ENCODE data around the gene SHROOM2.

SHROOM2 gene

GRCh38 chrX:9948406-9948805 is 162.2 kb downstream of the SHROOM2 start:
- no peak overlapping the region for H3K27ac ChIP-seq (replicated peaks)
- DNase-seq (ENCODE audit: low read depth in 1 of 2, low spot score in 1 of 2), result no peak

GRCh38 chrX:9952300-9952699 is 166.1 kb downstream of the SHROOM2 start:
- Histone ChIP-seq H3K27ac (replicated peaks) (no peak overlapping the region), H3K27me3 (ENCODE audit: insufficient read depth, poor library complexity, severe bottlenecking) (no peaks in the 10 kb centered on the region), H3K4me3 (replicated peaks; ENCODE audit: insufficient read depth, low read length) (no peak overlapping the region)
- DNase-seq (ENCODE audit: low read depth in 1 of 2, low spot score in 1 of 2), result no peak
- TF ChIP-seq, protein P1, sequence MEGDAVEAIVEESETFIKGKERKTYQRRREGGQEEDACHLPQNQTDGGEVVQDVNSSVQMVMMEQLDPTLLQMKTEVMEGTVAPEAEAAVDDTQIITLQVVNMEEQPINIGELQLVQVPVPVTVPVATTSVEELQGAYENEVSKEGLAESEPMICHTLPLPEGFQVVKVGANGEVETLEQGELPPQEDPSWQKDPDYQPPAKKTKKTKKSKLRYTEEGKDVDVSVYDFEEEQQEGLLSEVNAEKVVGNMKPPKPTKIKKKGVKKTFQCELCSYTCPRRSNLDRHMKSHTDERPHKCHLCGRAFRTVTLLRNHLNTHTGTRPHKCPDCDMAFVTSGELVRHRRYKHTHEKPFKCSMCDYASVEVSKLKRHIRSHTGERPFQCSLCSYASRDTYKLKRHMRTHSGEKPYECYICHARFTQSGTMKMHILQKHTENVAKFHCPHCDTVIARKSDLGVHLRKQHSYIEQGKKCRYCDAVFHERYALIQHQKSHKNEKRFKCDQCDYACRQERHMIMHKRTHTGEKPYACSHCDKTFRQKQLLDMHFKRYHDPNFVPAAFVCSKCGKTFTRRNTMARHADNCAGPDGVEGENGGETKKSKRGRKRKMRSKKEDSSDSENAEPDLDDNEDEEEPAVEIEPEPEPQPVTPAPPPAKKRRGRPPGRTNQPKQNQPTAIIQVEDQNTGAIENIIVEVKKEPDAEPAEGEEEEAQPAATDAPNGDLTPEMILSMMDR (IDR thresholded peaks at IDR 0.05; ENCODE audit: insufficient read depth, low read length), result no peak
- no peak for TF ChIP-seq GABPA (IDR thresholded peaks at IDR 0.05; ENCODE audit: low read depth)
- no peak for TF ChIP-seq SPI1 (IDR thresholded peaks at IDR 0.05; ENCODE audit: borderline replicate concordance, low read depth)
- no peak for TF ChIP-seq REST (IDR thresholded peaks at IDR 0.05; ENCODE audit: insufficient replicate concordance, low read depth)
- no peak for TF ChIP-seq POLR2AphosphoS5 (IDR thresholded peaks at IDR 0.05; ENCODE audit: low read depth)

More at GRCh38 chrX:9948406-9948805, 162.2 kb downstream of the SHROOM2 start:
- Histone ChIP-seq H3K4me3 (replicated peaks; ENCODE audit: insufficient read depth, low read length) (no peak overlapping the region), H3K27me3 (ENCODE audit: insufficient read depth, poor library complexity, severe bottlenecking) (no peaks in the 10 kb centered on the region)
- TF ChIP-seq SPI1 (IDR thresholded peaks at IDR 0.05; ENCODE audit: borderline replicate concordance, low read depth) (no peak), REST (IDR thresholded peaks at IDR 0.05; ENCODE audit: insufficient replicate concordance, low read depth) (no peak), POLR2AphosphoS5 (IDR thresholded peaks at IDR 0.05; ENCODE audit: low read depth) (no peak), GABPA (IDR thresholded peaks at IDR 0.05; ENCODE audit: low read depth) (no peak)
- TF ChIP-seq, protein P1 (IDR thresholded peaks at IDR 0.05; ENCODE audit: insufficient read depth, low read length), result no peak

GRCh38 chrX:9953396-9953795 is 167.2 kb downstream of the SHROOM2 start:
- Histone ChIP-seq H3K27ac (replicated peaks) (no peak overlapping the region), H3K27me3 (ENCODE audit: insufficient read depth, poor library complexity, severe bottlenecking) (no peaks in the 10 kb centered on the region), H3K4me3 (replicated peaks; ENCODE audit: insufficient read depth, low read length) (no peak overlapping the region)
- no peak for DNase-seq (ENCODE audit: low read depth in 1 of 2, low spot score in 1 of 2)
- TF ChIP-seq POLR2AphosphoS5 (IDR thresholded peaks at IDR 0.05; ENCODE audit: low read depth) (no peak), REST (IDR thresholded peaks at IDR 0.05; ENCODE audit: insufficient replicate concordance, low read depth) (no peak), GABPA (IDR thresholded peaks at IDR 0.05; ENCODE audit: low read depth) (no peak), SPI1 (IDR thresholded peaks at IDR 0.05; ENCODE audit: borderline replicate concordance, low read depth) (no peak)
- TF ChIP-seq, protein P1 (IDR thresholded peaks at IDR 0.05; ENCODE audit: insufficient read depth, low read length), result no peak

All from HL-60 (cell line).